IMR-90 (cell line): ENCODE measurements around the gene SLC35D3. TPM values are rescaled to one million over a fixed set of nuclear protein-coding genes. Genes with fewer than 3 reads are reported as not detected.

Source experiments
- ATAC-seq: fragments of 200-7000 bp; cut with Tn5 transposase; 2 replicates; pipeline ENCODE4 v1.9.1; 2020; ENCODE audit warnings: low read depth, mild to moderate bottlenecking, moderate library complexity
- BruUV-seq: library from RNA; stranded (reverse); fragments of 400-500 nt; replicated peaks from 2 replicates; lab custom pipeline; 2021; lab: Mats Ljungman, UMichigan
- CTCF ChIA-PET: fragments of 300-600 bp; formaldehyde crosslinking; extraction: SDS; loops from one replicate; lab custom pipeline; 2021; ENCODE audit warnings: antibody characterized with exemption; lab: Yijun Ruan, JAX
- POLR2A ChIA-PET: fragments of 300-600 bp; sonication (Branson Sonifier 250); formaldehyde crosslinking; loops from one replicate; lab custom pipeline; 2022; ENCODE audit warnings: antibody characterized with exemption; ENCODE audit not compliant: unreplicated experiment; lab: Charles Lee
- DNase-seq: peaks from one replicate; pipeline ENCODE4 v3.0.0; 2013
- H2AFZ ChIP-seq: replicated peaks from 2 replicates; pipeline ENCODE3; 2013; ENCODE audit warnings: low read length, mild to moderate bottlenecking; ENCODE audit not compliant: poor library complexity
- H2AK5ac ChIP-seq: 2 replicates; pipeline ENCODE4 v1.6.1; 2013; ENCODE audit warnings: low read depth, low read length, inconsistent platforms
- H2AK9ac ChIP-seq: replicated peaks from 2 replicates; pipeline ENCODE3; 2013; ENCODE audit warnings: mild to moderate bottlenecking, low read depth, low read length, moderate library complexity; ENCODE audit not compliant: poor library complexity
- H2BK120ac ChIP-seq: 2 replicates; pipeline ENCODE4 v1.6.1; 2013; ENCODE audit warnings: low read depth, low read length, inconsistent platforms
- H2BK15ac ChIP-seq: 3 replicates; pipeline ENCODE4 v1.6.1; 2013; ENCODE audit warnings: low read depth, low read length, inconsistent platforms
- H2BK20ac ChIP-seq: 2 replicates; pipeline ENCODE4 v1.6.1; 2013; ENCODE audit warnings: low read depth, mild to moderate bottlenecking, inconsistent platforms, low read length, moderate library complexity
- H2BK5ac ChIP-seq: 2 replicates; pipeline ENCODE4 v1.6.1; 2013; ENCODE audit warnings: mild to moderate bottlenecking, low read depth, low read length, inconsistent platforms; ENCODE audit not compliant: poor library complexity, severe bottlenecking
- H3K14ac ChIP-seq: replicated peaks from 2 replicates; pipeline ENCODE4 v1.6.1; 2013; ENCODE audit warnings: low read depth, low read length, inconsistent platforms
- H3K18ac ChIP-seq: 2 replicates; pipeline ENCODE4 v1.6.1; 2013; ENCODE audit warnings: low read depth, low read length, control low read depth
- H3K23ac ChIP-seq: 2 replicates; pipeline ENCODE4 v1.6.1; 2013; ENCODE audit warnings: low read depth, low read length, inconsistent platforms
- H3K27ac ChIP-seq: 2 replicates; pipeline ENCODE4 v1.5.1; 2013; ENCODE audit warnings: mild to moderate bottlenecking, control low read depth, low read length; ENCODE audit not compliant: insufficient read depth
- H3K27me3 ChIP-seq: 2 replicates; pipeline ENCODE4 v1.6.1; 2013; ENCODE audit warnings: low read length; ENCODE audit not compliant: control insufficient read depth, insufficient read depth
- H3K36me3 ChIP-seq: 2 replicates; pipeline ENCODE4 v1.6.1; 2013; ENCODE audit warnings: low read length, mixed read lengths; ENCODE audit not compliant: control insufficient read depth, insufficient read depth
- H3K4ac ChIP-seq: 2 replicates; pipeline ENCODE4 v1.6.1; 2013; ENCODE audit warnings: low read depth, low read length, inconsistent platforms
- H3K4me1 ChIP-seq: 2 replicates; pipeline ENCODE4 v1.6.1; 2013; ENCODE audit warnings: low read length, mixed read lengths; ENCODE audit not compliant: control insufficient read depth, insufficient read depth
- H3K4me2 ChIP-seq: 2 replicates; pipeline ENCODE4 v1.6.1; 2013; ENCODE audit warnings: low read depth, mild to moderate bottlenecking, control low read depth, low read length, moderate library complexity
- H3K4me3 ChIP-seq: 2 replicates; pipeline ENCODE4 v1.5.1; 2013; ENCODE audit warnings: low read depth, mild to moderate bottlenecking, control low read depth, low read length, moderate library complexity; ENCODE audit not compliant: insufficient read depth
- H3K56ac ChIP-seq: 2 replicates; pipeline ENCODE4 v1.6.1; 2013; ENCODE audit warnings: low read length, inconsistent platforms; ENCODE audit not compliant: insufficient read depth; ENCODE audit errors: extremely low read depth
- H3K79me1 ChIP-seq, 2 experiments: 2 replicates each; pipeline ENCODE4 v1.6.1; 2013; ENCODE audit warnings: low read length in 2 of 2, inconsistent platforms in 1 of 2, low read depth in 1 of 2
- H3K9ac ChIP-seq: 2 replicates; pipeline ENCODE4 v1.6.1; 2013; ENCODE audit warnings: low read depth, low read length, control low read depth
- H3K9me1 ChIP-seq: 2 replicates; pipeline ENCODE4 v1.6.1; 2013; ENCODE audit warnings: low read length, inconsistent platforms; ENCODE audit not compliant: insufficient read depth
- H3K9me3 ChIP-seq: 2 replicates; pipeline ENCODE4 v1.6.1; 2013; ENCODE audit warnings: low read length; ENCODE audit not compliant: control insufficient read depth, insufficient read depth
- H4K20me1 ChIP-seq: 2 replicates; pipeline ENCODE4 v1.6.1; 2013; ENCODE audit warnings: low read length, inconsistent platforms; ENCODE audit not compliant: insufficient read depth
- H4K5ac ChIP-seq: 2 replicates; pipeline ENCODE4 v1.6.1; 2013; ENCODE audit warnings: mild to moderate bottlenecking, low read depth, low read length, control low read depth
- H4K8ac ChIP-seq, 2 experiments: 2 replicates each; pipeline ENCODE4 v1.6.1; 2013; ENCODE audit warnings: low read depth in 2 of 2, low read length in 2 of 2, control low read depth in 1 of 2, inconsistent platforms in 1 of 2
- H4K91ac ChIP-seq: 2 replicates; pipeline ENCODE4 v1.6.1; 2013; ENCODE audit warnings: low read depth, low read length, inconsistent platforms; ENCODE audit not compliant: insufficient read depth
- CEBPB ChIP-seq: IDR thresholded peaks from 2 replicates; pipeline ENCODE4 v1.6.1; 2012; ENCODE audit warnings: low read depth, low read length, improper control_type of control experiment
- CHD1 ChIP-seq: IDR thresholded peaks from 2 replicates; pipeline ENCODE4 v1.6.1; 2012; ENCODE audit warnings: low read depth, low read length, improper control_type of control experiment
- MAFK ChIP-seq: IDR thresholded peaks from 2 replicates; pipeline ENCODE4 v1.6.1; 2012; ENCODE audit warnings: low read depth, low read length, improper control_type of control experiment
- MAZ ChIP-seq: IDR thresholded peaks from 2 replicates; pipeline ENCODE4 v1.6.1; 2012; ENCODE audit warnings: low read depth, mild to moderate bottlenecking, low read length, improper control_type of control experiment, moderate library complexity, borderline replicate concordance
- MXI1 ChIP-seq: IDR thresholded peaks from 2 replicates; pipeline ENCODE4 v1.6.1; 2012; ENCODE audit warnings: low read depth, mild to moderate bottlenecking, low read length, moderate library complexity, borderline replicate concordance
- NFE2L2 ChIP-seq: fragments of 150-350 bp; IDR thresholded peaks from 2 replicates; pipeline ENCODE4 v1.6.1; 2016; ENCODE audit warnings: low read depth, mild to moderate bottlenecking, low read length
- SMC3 ChIP-seq: fragments of 150-350 bp; IDR thresholded peaks from 2 replicates; pipeline ENCODE4 v1.6.1; 2016; ENCODE audit warnings: low read depth, mild to moderate bottlenecking, antibody characterized with exemption, low read length, moderate library complexity
- WGBS, 2 experiments: methylation state at CpG; one replicate each; pipeline versions ENCODE4 v1.1.5 to v1.1.7; 2013; ENCODE audit warnings: missing lambda C conversion rate in 2 of 2; ENCODE audit not compliant: insufficient read length in 1 of 2; ENCODE audit errors: extremely low coverage in 2 of 2; 5-methylcytosine and 5-hydroxymethylcytosine counted together
- dilution Hi-C: fragments of 300-500 bp; cut with HindIII; formaldehyde crosslinking; loops from one replicate; pipeline ENCODE4 v1.14.3; 2018; ENCODE audit warnings: low sequenced_read_pairs; ENCODE audit not compliant: unreplicated experiment
- in situ Hi-C: fragments of 300-500 bp; cut with MboI; formaldehyde crosslinking; loops from 3 replicates; pipeline ENCODE4 v1.14.3; 2019; ENCODE audit warnings: low sequenced_read_pairs, inconsistent platforms, mixed read lengths
- intact Hi-C: fragments of 100-400 bp; cut with micrococcal nuclease; formaldehyde crosslinking; loops from 2 replicates; pipeline ENCODE4 v1.10.0; 2022
- polyA plus RNA-seq, 3 experiments: library from polyadenylated mRNA; depleted of rRNA; stranded (reverse); fragments of >200 nt; gene quantifications; 2 replicates each; pipeline ENCODE4 v1.2.3, GENCODE V29; 2012; ENCODE audit warnings: low replicate concordance in 1 of 3
- total RNA-seq: library from RNA; depleted of rRNA; stranded (reverse); fragments of >200 nt; gene quantifications from 2 replicates; pipeline ENCODE4 v1.2.3, GENCODE V29; 2012
- TF ChIP-seq, protein P1 (sequence below): conservative IDR thresholded peaks from 2 replicates; pipeline ENCODE4 v1.5.1; 2012; ENCODE audit warnings: mild to moderate bottlenecking, low read depth, low read length, improper control_type of control experiment
- TF ChIP-seq, protein P2 (sequence below): fragments of 150-350 bp; IDR thresholded peaks from 2 replicates; pipeline ENCODE4 v1.6.1; 2016; ENCODE audit warnings: low read depth, mild to moderate bottlenecking, low read length, moderate library complexity, borderline replicate concordance
- TF ChIP-seq, protein P3 (sequence below): fragments of 150-350 bp; IDR thresholded peaks from 2 replicates; pipeline ENCODE4 v1.6.1; 2017; ENCODE audit warnings: mild to moderate bottlenecking, antibody characterized with exemption, low read length, low read depth

Gene SLC35D3
- total and polyA plus RNA-seq, 2 of the 4 experiments (the other 2 are of a cell fraction) = not detected

DNA sequence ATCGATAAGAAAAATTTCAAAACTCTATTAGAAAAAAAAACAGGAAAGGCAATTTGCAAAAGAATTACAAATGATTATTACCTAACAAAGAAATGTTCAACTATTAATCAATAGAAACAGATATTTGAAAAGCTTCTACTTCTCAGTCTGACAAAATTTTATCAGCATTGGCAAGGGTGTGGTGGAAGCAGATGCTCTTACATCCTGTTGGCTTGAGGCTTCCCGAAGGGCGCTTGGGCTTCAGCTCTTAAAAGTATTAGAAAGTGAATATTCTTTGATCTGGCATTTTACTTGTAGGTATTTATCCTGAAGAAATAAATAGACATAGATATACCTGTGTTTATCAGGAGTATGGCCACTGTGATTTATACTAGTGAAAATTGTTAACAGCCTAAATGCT lies 38.7 kb downstream of the SLC35D3 start:
- POLR2A ChIA-PET = no interaction called here
- ATAC-seq (no peak), DNase-seq (no peak)
- dilution Hi-C loops (no loop called here), intact Hi-C loops (no loop called here), in situ Hi-C loops (no loop called here)
- no peak for TF ChIP-seq CHD1
- no peak for TF ChIP-seq MXI1
- TF ChIP-seq MAFK = no peak
- TF ChIP-seq CEBPB = no peak
- no peak for TF ChIP-seq MAZ
- TF ChIP-seq SMC3 = no peak
- TF ChIP-seq, protein P1, sequence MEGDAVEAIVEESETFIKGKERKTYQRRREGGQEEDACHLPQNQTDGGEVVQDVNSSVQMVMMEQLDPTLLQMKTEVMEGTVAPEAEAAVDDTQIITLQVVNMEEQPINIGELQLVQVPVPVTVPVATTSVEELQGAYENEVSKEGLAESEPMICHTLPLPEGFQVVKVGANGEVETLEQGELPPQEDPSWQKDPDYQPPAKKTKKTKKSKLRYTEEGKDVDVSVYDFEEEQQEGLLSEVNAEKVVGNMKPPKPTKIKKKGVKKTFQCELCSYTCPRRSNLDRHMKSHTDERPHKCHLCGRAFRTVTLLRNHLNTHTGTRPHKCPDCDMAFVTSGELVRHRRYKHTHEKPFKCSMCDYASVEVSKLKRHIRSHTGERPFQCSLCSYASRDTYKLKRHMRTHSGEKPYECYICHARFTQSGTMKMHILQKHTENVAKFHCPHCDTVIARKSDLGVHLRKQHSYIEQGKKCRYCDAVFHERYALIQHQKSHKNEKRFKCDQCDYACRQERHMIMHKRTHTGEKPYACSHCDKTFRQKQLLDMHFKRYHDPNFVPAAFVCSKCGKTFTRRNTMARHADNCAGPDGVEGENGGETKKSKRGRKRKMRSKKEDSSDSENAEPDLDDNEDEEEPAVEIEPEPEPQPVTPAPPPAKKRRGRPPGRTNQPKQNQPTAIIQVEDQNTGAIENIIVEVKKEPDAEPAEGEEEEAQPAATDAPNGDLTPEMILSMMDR = no peak
- TF ChIP-seq, protein P2, sequence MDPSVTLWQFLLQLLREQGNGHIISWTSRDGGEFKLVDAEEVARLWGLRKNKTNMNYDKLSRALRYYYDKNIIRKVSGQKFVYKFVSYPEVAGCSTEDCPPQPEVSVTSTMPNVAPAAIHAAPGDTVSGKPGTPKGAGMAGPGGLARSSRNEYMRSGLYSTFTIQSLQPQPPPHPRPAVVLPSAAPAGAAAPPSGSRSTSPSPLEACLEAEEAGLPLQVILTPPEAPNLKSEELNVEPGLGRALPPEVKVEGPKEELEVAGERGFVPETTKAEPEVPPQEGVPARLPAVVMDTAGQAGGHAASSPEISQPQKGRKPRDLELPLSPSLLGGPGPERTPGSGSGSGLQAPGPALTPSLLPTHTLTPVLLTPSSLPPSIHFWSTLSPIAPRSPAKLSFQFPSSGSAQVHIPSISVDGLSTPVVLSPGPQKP = no peak
- TF ChIP-seq, protein P3, sequence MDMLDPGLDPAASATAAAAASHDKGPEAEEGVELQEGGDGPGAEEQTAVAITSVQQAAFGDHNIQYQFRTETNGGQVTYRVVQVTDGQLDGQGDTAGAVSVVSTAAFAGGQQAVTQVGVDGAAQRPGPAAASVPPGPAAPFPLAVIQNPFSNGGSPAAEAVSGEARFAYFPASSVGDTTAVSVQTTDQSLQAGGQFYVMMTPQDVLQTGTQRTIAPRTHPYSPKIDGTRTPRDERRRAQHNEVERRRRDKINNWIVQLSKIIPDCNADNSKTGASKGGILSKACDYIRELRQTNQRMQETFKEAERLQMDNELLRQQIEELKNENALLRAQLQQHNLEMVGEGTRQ = no peak
- TF ChIP-seq NFE2L2 = no peak
- no peak overlapping the region for H2AFZ ChIP-seq
- no peaks in the 10 kb centered on the region for H3K9me3 ChIP-seq
- no peak overlapping the region for H2BK5ac ChIP-seq
- no peak overlapping the region for H2AK9ac ChIP-seq
- no peak overlapping the region for H3K4me3 ChIP-seq
- no peak overlapping the region for H3K18ac ChIP-seq
- no TSS peak for BruUV-seq
- H4K5ac ChIP-seq = no peak overlapping the region
- no peak overlapping the region for H3K23ac ChIP-seq
- H2BK20ac ChIP-seq = no peak overlapping the region
- H3K79me1 ChIP-seq = no peaks in the 10 kb centered on the region
- no peak overlapping the region for H2BK120ac ChIP-seq
- H3K9ac ChIP-seq = no peak overlapping the region
- H2BK15ac ChIP-seq = no peak overlapping the region
- peaks cover 5% of the 10 kb centered on the region for H3K27me3 ChIP-seq
- no peak overlapping the region for H2AK5ac ChIP-seq
- H3K14ac ChIP-seq = no peak overlapping the region
- WGBS, 2 experiments = no CpG with 5 or more reads among the region's 3 CpGs
- no peak overlapping the region for H3K4me2 ChIP-seq
- H3K4me1 ChIP-seq = peaks cover 2% of the 10 kb centered on the region; the same call in 1 of the 2 replicates
- H3K27ac ChIP-seq = no peak overlapping the region
- no peak overlapping the region for H4K8ac ChIP-seq
- CTCF ChIA-PET = interaction anchor here (1.0 kb wide), 1 partner anchor 354 kb away, joined by 3 read pairs; no protein-coding TSS in a partner anchor
- H3K36me3 ChIP-seq = no peaks in the 10 kb centered on the region
- no peak overlapping the region for H3K56ac ChIP-seq
- no peaks in the 10 kb centered on the region for H3K9me1 ChIP-seq
- H4K20me1 ChIP-seq = no peaks in the 10 kb centered on the region
- H4K91ac ChIP-seq = no peak overlapping the region
- no peak overlapping the region for H3K4ac ChIP-seq
